ENCODE results near the gene SLC39A10.

DNA sequence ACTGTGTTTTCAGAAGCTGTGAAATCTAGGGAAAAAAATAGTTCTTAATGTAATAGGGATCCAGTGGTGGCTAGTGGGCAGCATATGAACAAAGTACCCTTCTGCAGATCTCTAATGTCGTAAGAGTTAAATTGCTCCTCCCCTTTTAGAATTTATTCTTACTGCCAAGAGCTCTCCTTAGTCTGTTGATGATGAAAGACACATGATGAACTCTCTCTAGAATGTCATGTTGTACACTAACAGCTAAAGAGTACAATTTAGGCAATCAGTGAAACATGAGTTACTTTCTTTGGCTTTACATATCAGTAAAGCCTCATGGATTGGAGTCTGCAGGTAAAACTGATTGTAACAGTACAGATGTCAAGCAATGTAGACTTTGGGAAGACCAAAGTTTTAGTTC lies 84.2 kb downstream of the SLC39A10 start:
- TF ChIP-seq, protein P1, sequence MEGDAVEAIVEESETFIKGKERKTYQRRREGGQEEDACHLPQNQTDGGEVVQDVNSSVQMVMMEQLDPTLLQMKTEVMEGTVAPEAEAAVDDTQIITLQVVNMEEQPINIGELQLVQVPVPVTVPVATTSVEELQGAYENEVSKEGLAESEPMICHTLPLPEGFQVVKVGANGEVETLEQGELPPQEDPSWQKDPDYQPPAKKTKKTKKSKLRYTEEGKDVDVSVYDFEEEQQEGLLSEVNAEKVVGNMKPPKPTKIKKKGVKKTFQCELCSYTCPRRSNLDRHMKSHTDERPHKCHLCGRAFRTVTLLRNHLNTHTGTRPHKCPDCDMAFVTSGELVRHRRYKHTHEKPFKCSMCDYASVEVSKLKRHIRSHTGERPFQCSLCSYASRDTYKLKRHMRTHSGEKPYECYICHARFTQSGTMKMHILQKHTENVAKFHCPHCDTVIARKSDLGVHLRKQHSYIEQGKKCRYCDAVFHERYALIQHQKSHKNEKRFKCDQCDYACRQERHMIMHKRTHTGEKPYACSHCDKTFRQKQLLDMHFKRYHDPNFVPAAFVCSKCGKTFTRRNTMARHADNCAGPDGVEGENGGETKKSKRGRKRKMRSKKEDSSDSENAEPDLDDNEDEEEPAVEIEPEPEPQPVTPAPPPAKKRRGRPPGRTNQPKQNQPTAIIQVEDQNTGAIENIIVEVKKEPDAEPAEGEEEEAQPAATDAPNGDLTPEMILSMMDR (IDR thresholded peaks at IDR 0.05) = no peak
- TF ChIP-seq POLR2A (IDR thresholded peaks at IDR 0.05) = no peak
